ENCODE results near the gene SLC39A3.
A peak's percentile ranks its signal among the peaks of the same experiment; 100 is the strongest.

The SLC39A3 gene

GRCh38 chr19:2724148-2724557 is 15.7 kb downstream of the SLC39A3 start:
- Histone ChIP-seq H3K27ac (ENCODE audit: low read depth, low read length) (no peak overlapping the region), H3K4me1 (ENCODE audit: control insufficient read depth, low read length) (peaks cover 42% of the 10 kb centered on the region), H3K9me2 (replicated peaks; ENCODE audit: control insufficient read depth, low read length) (no peaks in the 10 kb centered on the region), H4K20me1 (ENCODE audit: control insufficient read depth, insufficient read depth, low read depth, low read length) (no peaks in the 10 kb centered on the region; the same call in 1 of the 2 replicates), H3F3A (ENCODE audit: control insufficient read depth, insufficient read depth) (no peaks in the 10 kb centered on the region), H3K36me3 (ENCODE audit: control insufficient read depth, low read length) (no peaks in the 10 kb centered on the region), H3K79me2 (ENCODE audit: control insufficient read depth, low read length) (no peaks in the 10 kb centered on the region), H3K4me2 (ENCODE audit: low read length) (no peak overlapping the region), H3K27me3 (ENCODE audit: control insufficient read depth, low read length) (peaks cover 36% of the 10 kb centered on the region), H3K9me3 (ENCODE audit: control insufficient read depth, insufficient read depth, low read length) (no peaks in the 10 kb centered on the region), H3K4me3 (ENCODE audit: low read length) (no peak overlapping the region)
- TF ChIP-seq EZH2phosphoT487 (IDR thresholded peaks at IDR 0.05; ENCODE audit: borderline replicate concordance, low read length) (no peak), CTCF (IDR thresholded peaks at IDR 0.05; ENCODE audit: low read depth, low read length, poor library complexity, severe bottlenecking) (peak; percentile 49)

GRCh38 chr19:2723747-2724146 is 16.1 kb downstream of the SLC39A3 start:
- no peak overlapping the region for H3K4me2 ChIP-seq (ENCODE audit: low read length)
- H3K79me2 ChIP-seq (ENCODE audit: control insufficient read depth, low read length) = no peaks in the 10 kb centered on the region
- no peak overlapping the region for H3K4me3 ChIP-seq (ENCODE audit: low read length)
- no peaks in the 10 kb centered on the region for H3K36me3 ChIP-seq (ENCODE audit: control insufficient read depth, low read length)
- TF ChIP-seq CTCF (IDR thresholded peaks at IDR 0.05; ENCODE audit: low read depth, low read length, poor library complexity, severe bottlenecking) (no peak), EZH2phosphoT487 (IDR thresholded peaks at IDR 0.05; ENCODE audit: borderline replicate concordance, low read length) (no peak)
- no peak overlapping the region for H3K27ac ChIP-seq (ENCODE audit: low read depth, low read length)
- no peaks in the 10 kb centered on the region for H3K9me2 ChIP-seq (replicated peaks; ENCODE audit: control insufficient read depth, low read length)
- no peaks in the 10 kb centered on the region for H3F3A ChIP-seq (ENCODE audit: control insufficient read depth, insufficient read depth)
- no peaks in the 10 kb centered on the region; the same call in 1 of the 2 replicates for H4K20me1 ChIP-seq (ENCODE audit: control insufficient read depth, insufficient read depth, low read depth, low read length)
- H3K4me1 ChIP-seq (ENCODE audit: control insufficient read depth, low read length) = peaks cover 42% of the 10 kb centered on the region
- no peaks in the 10 kb centered on the region for H3K9me3 ChIP-seq (ENCODE audit: control insufficient read depth, insufficient read depth, low read length)
- H3K27me3 ChIP-seq (ENCODE audit: control insufficient read depth, low read length) = peaks cover 36% of the 10 kb centered on the region

- Histone ChIP-seq H3K79me2 (ENCODE audit: control insufficient read depth, low read length) (no peaks in the 10 kb centered on the region), H3K4me1 (ENCODE audit: control insufficient read depth, low read length) (peaks cover 39% of the 10 kb centered on the region), H3F3A (ENCODE audit: control insufficient read depth, insufficient read depth) (no peaks in the 10 kb centered on the region), H3K27ac (ENCODE audit: low read depth, low read length) (no peak overlapping the region), H4K20me1 (ENCODE audit: control insufficient read depth, insufficient read depth, low read depth, low read length) (no peaks in the 10 kb centered on the region; the same call in 1 of the 2 replicates), H3K36me3 (ENCODE audit: control insufficient read depth, low read length) (no peaks in the 10 kb centered on the region), H3K9me2 (replicated peaks; ENCODE audit: control insufficient read depth, low read length) (no peaks in the 10 kb centered on the region), H3K9me3 (ENCODE audit: control insufficient read depth, insufficient read depth, low read length) (no peaks in the 10 kb centered on the region), H3K4me3 (ENCODE audit: low read length) (no peak overlapping the region), H3K27me3 (ENCODE audit: control insufficient read depth, low read length) (peaks cover 36% of the 10 kb centered on the region), H3K4me2 (ENCODE audit: low read length) (no peak overlapping the region)
- TF ChIP-seq EZH2phosphoT487 (IDR thresholded peaks at IDR 0.05; ENCODE audit: borderline replicate concordance, low read length) (no peak), CTCF (IDR thresholded peaks at IDR 0.05; ENCODE audit: low read depth, low read length, poor library complexity, severe bottlenecking) (no peak)
Observed at GRCh38 chr19:2723345-2723715, 16.5 kb downstream of the SLC39A3 start.

Data from DOHH2 (cell line).